Transverse colon (tissue), 4 donors: ENCODE results near the gene EMC9.

Experiments
- CTCF ChIP-seq, 5 experiments: fragments of 200-600 bp in 3 of 5; fragments of 450-650 bp in 2 of 5; sonication (generic) in 3 of 5; IDR thresholded peaks; 1 replicate in 2 of 5; 2 replicates in 3 of 5; pipeline ENCODE4 v1.5.1; 2016 to 2017; ENCODE audit warnings: antibody characterized with exemption in 5 of 5, inconsistent platforms in 3 of 5, mild to moderate bottlenecking in 2 of 5, moderate library complexity in 1 of 5
- EP300 ChIP-seq: sonication (generic); formaldehyde crosslinking; IDR thresholded peaks from one replicate; pipeline ENCODE4 v1.6.1; 2017; ENCODE audit warnings: antibody characterized with exemption, low read depth
- POLR2AphosphoS5 ChIP-seq, 3 donors: sonication (generic); formaldehyde crosslinking; IDR thresholded peaks; one replicate each; pipeline ENCODE4 v1.6.1; 2016; ENCODE audit warnings: antibody characterized with exemption in 3 of 3

DNA sequence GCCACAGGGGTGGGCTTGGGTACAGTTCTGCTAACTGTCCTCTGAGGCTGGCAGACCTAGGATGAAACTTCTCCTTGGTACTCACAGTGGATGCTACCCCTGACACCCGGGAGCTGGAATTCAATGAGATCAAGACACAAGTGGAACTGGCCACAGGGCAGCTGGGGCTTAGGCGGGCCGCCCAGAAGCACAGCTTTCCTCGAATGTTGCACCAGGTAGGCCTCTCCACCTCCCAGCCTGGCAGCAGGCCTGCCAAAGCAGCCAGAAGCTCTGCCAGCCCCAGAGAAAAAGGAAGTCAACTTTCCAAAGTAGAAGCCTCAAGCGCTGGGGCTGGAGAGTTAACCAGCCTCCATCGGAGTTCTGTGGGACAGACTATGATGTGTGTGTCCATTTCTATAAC is 24.2 kb downstream of the EMC9 start:
- TF ChIP-seq CTCF (IDR thresholded peaks at IDR 0.05) = no peak
- no peak for TF ChIP-seq POLR2AphosphoS5 (IDR thresholded peaks at IDR 0.05)
- no peak for TF ChIP-seq EP300
